GM21390 (cell line): ENCODE measurements around the gene LRRC61.
"Not testable (repeated sequence)": the region's sequence is repeated elsewhere in the genome, so short reads cannot be mapped to it uniquely, and the experiment has no call there.

Experiments used
- ATAC-seq: cut with Tn5 transposase; IDR thresholded peaks from one replicate; pipeline ENCODE4 v1.9.1; 2021; ENCODE audit not compliant: unreplicated experiment

Gene LRRC61

DNA sequence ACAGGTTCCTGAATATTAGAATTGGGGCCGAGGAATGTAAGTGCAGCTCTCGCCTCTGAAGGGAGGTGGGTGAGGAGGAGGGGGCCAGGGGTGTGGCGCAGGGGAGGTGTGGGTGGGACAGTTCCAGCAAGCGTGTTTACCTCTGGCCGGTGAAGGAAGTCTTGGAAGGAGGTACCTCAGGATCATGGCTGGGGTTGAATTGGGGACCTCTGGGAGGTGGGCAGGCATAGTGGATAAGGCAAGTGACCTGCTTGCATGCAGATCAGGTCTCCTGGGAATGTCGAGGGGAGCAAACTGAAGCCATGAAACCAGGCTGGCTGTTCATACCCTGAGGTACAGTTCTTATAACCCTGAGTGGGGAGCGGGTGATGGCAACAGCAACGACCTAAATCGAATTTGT is 57.9 kb downstream of the LRRC61 start:
- ATAC-seq, result no peak

DNA sequence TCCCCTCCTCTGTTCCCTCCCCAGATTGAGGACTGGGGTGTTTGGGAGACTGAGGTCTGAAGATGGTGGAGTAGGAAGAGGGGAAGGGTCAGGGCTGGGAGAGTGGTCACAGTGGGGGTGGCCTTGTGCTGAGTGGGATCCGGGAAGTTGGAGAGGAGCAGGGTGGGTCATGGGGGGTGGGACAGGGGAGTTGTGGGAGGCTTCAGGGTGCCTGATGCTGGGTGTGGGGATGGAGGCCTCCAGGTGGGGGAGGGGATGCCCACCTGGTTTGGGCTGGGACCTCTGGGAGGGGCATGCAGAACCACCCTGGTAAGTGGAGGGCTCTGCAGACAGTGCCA is 58.6 kb downstream of the LRRC61 start:
- ATAC-seq, result no peak

DNA sequence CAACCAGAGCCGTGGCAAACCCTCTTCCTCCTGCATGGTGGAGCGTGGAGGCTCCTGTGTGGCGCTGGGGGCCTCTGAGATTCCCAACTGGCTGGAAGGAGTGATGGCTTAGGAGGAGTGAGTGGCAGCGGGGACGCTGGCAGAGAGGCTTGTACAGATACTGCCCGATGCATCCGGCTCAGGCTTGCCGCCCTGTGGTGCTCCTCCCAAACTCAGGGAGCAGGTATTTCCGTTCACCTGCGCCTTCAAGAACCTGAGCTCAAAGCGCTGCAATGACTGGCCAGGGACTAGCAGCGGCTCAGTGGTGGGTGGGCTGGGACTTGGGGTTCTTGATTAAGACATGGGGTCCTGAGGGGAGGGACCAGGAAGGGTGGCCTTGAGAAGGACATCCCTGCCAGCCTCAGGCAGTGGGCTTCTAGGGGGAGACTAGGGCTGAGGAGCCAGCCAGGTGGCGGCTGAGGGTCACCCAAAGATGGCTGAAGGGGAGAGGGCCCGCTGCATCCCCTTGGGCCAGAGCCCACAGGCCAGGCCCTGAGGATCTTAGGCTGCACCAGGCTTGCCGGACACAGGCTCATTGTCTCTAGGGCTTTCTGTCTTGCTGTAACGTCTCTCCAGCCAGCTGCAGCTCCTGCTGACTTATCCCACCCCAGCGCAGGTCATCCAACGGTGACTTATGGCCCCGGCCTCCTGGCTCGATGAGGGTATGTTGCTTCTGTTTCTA is 59.1 kb downstream of the LRRC61 start:
- ATAC-seq, result no peak

DNA sequence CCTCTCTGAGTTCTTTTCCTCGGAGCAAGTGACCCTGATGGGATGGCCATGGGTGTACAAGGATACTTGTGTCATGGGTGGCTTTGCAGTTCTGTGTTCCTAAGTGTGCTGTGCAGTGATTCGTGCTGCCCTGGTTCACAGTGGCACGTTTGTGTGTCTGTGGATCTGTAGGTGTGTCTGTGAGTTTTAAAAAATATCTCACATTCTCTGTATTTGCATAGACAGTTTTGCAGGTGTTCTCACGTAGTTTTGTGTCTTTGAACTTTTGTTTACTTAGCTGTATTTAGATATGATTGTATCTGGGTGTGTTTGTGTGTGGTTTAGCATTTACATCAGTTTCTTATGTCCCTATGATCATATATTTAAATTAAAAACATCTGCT is 59.7 kb downstream of the LRRC61 start:
- ATAC-seq, result no peak

DNA sequence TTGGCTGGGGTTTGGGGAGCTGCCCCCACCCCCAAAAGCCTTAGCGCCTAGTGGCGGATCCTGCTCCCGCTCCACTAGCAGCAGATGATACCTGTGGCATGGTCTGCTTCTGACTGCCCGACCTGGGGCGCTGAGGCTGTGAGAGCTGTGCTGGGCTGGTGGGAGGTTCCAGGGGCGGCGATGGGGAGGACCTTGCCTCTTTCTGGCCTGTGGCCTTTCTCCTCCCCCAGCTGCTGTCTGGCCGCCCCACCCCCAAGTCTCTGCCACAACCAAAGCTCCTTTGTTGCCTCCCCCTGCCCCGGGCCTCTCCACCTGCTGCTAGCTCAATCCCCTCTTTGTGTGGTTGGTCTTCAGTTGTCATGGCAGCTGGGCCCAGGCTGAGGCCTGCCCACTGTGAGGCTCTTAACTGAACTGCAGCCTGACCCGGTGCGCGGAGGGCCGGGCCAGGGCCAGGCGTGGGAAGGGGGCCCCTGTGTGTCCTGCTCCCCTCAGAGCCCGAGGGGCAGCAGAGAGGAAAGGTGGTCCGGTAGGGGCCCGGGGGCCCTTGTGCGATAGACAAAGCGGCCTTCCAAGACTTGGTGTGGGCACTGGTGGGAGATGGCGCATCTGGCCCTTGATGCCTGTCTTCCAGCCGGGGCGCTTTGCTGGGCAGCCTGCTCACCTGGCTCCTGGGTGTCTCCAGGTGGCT is 60.7 kb downstream of the LRRC61 start:
- ATAC-seq, result no peak

DNA sequence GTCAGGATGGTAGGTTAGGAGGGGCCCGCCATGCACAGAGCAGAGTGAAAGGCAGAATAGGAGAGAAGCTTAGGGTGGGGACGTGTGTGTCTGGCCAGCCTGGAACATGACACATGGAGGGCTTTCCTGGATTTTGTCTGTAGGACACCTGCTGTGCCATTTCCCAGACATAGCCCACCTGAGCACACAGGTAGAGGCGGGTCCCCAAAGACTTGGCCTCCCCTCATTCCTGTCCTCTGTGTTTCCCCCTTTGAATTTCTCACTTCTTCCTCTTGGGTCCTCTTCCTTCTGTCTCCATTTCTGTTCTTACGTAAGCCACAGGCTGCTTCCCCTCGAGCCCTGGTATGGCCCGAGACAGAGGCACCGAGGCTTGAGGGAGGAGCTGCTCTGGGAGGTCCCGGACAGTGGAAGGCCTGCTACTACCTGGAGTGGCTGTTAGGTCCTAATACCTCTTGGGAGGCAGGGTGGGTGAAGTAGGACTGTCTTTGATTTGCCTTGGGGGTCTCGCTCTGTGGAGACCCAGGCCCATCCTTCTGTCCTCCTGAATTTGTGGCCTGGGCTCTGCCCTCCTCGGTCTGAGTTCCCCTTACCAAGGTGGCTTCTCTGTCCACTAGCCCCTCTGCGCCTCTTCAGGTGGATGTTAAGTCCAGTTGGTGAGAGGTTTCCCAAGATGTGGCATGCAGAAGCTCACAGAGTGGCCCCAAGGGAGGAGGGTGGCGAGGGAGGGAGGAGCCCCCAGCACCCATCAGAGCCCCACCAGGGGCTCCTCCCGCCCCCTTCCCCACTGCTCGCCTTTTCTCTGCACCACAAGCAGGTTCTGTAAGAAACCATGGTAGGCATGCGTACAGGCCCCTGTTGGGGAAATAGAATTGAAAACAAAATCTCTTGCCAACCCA is 61.5 kb downstream of the LRRC61 start:
- no peak for ATAC-seq

DNA sequence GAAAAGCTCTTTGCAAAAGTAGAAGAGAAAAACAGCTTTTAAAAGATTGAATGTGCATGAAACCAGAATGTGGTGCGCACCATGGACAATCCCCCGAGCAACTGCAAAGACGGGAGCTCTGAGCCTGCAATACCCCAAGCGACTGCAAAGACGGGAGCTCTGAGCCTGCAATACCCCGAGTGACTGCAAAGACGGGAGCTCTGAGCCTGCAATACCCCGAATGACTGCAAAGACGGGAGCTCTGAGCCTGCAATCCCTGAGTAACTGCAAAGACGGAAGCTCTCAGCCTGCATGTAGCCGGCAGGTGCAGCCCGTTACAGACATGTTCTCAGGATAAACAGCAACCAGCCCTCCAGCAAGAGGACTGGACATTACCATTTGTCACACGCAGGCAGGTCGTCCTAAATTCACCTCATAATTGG is 62.2 kb downstream of the LRRC61 start:
- no peak for ATAC-seq

DNA sequence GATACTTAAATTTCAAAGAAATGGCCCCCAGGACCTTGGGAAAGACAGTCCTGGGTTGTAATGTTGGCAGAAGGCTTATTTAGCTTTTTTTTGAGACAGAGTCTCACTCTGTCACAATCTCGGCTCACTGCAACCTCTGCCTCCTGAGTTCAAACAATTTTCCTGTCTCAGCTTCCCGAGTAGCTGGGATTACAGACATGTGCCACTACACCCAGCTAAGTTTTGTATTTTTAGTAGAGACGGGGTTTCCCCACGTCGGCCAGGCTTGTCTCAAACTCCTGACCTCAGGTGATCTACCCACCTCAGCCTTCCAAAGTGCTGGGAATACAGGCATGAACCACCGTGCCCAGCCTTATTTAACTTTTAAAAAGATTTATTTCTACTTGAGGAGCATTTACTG is 62.7 kb downstream of the LRRC61 start:
- not testable (repeated sequence) for ATAC-seq
